Neural cell (in vitro differentiated cells): Measurements from ENCODE around the gene MGAT4B.

Source experiments
- EP300 ChIP-seq: fragments of 450-650 bp; conservative IDR thresholded peaks from 2 replicates; pipeline ENCODE4 v1.6.1; 2014; ENCODE audit warnings: antibody characterized with exemption, mild to moderate bottlenecking, moderate library complexity; ENCODE audit not compliant: poor library complexity, severe bottlenecking
- POLR2AphosphoS5 ChIP-seq: IDR thresholded peaks from 2 replicates; pipeline ENCODE4 v1.6.1; 2012
- RAD21 ChIP-seq: fragments of 450-650 bp; conservative IDR thresholded peaks from 2 replicates; pipeline ENCODE4 v1.6.1; 2014; ENCODE audit warnings: antibody characterized with exemption, mild to moderate bottlenecking, moderate library complexity
- SMC3 ChIP-seq: fragments of 450-650 bp; conservative IDR thresholded peaks from 2 replicates; pipeline ENCODE4 v1.6.1; 2014; ENCODE audit warnings: antibody characterized with exemption, mild to moderate bottlenecking, moderate library complexity; ENCODE audit not compliant: poor library complexity
- TF ChIP-seq, protein P1 (sequence below): fragments of 450-650 bp; IDR thresholded peaks from 2 replicates; pipeline ENCODE4 v1.5.1; 2014; ENCODE audit warnings: antibody characterized with exemption, mild to moderate bottlenecking, moderate library complexity; ENCODE audit not compliant: poor library complexity, severe bottlenecking

DNA sequence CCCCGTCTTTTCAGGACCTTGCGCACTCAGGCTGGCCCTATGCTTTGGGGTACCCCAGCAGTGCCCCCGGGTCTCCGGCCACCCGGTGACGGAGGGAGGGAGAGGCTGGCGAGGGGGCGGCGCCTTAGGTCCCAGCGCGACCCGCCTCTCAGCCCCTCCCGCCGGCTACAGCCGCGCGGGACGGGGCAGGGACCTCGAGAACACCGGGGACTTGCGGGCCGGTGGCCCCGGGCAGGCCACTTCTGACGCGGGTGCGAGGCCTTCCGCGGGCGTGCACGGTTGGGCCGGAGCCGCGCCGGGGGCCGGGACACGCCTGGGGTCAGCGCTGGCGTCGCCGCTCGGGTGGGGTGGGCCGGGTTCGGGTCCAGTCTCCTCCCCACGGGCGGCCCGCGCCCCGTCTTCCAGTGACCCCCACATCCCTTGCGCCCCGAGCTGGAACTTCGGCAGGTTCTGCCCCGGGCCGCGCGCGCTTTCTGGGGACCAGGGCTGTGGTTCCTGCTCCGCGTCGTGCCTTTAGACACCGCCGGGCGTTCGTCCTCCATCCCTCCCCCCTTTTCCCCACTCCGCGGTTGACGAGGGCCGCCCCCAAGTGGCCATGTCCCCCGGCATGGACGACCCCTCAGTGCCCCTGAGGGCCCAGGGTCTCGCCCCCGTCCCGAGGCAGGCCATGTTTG is 10.3 kb upstream of the MGAT4B start:
- TF ChIP-seq SMC3 (no peak), RAD21 (no peak), EP300 (no peak), POLR2AphosphoS5 (no peak)
- TF ChIP-seq, protein P1, sequence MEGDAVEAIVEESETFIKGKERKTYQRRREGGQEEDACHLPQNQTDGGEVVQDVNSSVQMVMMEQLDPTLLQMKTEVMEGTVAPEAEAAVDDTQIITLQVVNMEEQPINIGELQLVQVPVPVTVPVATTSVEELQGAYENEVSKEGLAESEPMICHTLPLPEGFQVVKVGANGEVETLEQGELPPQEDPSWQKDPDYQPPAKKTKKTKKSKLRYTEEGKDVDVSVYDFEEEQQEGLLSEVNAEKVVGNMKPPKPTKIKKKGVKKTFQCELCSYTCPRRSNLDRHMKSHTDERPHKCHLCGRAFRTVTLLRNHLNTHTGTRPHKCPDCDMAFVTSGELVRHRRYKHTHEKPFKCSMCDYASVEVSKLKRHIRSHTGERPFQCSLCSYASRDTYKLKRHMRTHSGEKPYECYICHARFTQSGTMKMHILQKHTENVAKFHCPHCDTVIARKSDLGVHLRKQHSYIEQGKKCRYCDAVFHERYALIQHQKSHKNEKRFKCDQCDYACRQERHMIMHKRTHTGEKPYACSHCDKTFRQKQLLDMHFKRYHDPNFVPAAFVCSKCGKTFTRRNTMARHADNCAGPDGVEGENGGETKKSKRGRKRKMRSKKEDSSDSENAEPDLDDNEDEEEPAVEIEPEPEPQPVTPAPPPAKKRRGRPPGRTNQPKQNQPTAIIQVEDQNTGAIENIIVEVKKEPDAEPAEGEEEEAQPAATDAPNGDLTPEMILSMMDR = no peak
